ENCODE measurements around the gene NPR2.

Gene NPR2

GRCh38 chr9:35766997-35767396 is 24.4 kb upstream of the NPR2 start:
- DNase-seq, result no peak

DNA sequence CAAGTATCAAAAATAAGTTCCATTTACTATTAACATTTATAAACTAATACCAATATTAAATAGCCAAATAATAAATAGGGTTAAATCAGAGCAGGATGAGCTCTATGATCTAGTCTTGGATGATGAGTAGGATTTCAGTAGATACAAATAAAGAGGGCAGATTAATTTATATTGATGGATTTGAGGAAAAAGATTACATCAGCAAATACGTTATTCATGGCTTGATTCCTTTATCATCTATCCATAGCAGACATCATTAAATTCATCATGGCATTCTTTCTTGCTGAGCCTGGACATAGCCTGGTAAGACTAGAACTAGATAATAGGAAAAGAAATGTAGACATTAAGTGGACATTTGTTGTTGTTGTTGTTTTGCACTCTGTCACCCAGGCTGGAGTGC is 23.9 kb upstream of the NPR2 start:
- no peak for DNase-seq

DNA sequence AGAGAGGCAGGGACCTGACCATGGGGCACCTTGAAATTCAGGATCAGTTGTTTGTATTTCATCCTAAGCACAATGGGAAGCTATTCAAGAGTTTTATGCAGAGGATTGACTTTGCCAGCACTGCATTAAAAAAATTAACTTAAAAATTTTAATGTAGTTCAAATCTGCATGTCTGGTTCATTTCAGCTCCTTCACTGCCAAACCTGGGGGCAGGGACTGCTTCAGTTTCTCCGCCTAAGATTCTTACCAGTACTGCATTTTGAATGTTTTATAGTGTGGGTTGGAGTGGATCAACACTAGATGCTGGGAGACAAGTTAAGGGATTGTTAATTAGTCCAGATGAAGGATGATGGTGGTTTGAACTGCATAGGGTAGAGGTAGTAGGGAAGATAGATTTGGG is 21.6 kb upstream of the NPR2 start:
- DNase-seq, result no peak

DNA sequence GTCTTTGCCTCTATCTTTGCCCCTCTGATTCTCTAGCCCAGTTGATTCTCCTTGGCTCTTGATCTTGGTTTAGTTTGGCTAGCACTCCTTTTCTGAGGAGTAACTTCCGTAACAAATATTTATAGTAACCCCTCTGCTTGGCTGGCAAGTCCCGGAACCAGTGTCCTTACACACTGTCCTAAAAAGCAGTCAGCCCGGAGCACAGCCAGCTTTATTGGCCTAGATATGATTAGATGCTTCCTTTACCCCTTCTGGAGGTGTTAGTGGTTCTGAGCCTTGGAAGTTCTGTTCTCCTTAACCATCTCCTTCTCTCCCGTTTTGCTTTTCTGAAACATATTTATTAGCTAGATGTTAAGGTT is 20.3 kb upstream of the NPR2 start:
- DNase-seq, result no peak

DNA sequence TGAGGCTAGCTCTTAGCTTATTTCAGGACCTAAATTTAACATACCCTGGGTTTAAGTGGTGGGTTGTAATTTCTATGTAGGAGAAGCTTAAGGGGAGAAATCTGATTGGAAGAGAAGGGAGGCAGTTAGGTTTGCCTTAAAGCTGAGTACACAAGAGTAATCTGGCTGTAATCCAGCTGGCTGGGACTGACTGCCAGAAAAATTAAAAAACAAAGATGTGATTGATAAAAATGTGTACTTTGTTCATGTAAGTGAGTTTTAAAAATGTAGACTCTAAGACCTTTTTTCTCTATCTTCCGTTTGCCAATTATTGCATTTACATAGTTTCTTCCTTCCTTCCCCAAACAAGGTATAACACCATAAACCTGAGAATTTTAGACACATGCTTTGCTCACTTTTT is 19.9 kb upstream of the NPR2 start:
- DNase-seq, result no peak

DNA sequence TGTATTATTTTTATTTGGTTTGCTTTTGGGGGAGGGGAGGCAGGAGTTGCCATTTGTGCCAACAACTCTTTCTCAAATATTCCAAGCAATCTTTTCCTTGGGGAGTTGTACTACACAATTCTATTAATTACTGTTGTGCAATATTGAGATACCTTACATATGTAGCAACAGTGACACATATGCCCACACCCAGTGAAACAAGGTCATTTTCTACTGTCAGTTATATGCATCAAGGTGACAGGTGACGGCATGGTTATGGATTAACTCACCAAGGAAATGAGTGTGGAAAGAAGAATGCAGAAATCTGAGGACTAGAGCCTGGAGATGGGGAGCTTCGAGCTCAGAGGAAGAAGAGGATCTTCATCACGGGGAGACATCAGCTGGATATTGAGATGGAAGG is 19.4 kb upstream of the NPR2 start:
- DNase-seq, result no peak

DNA sequence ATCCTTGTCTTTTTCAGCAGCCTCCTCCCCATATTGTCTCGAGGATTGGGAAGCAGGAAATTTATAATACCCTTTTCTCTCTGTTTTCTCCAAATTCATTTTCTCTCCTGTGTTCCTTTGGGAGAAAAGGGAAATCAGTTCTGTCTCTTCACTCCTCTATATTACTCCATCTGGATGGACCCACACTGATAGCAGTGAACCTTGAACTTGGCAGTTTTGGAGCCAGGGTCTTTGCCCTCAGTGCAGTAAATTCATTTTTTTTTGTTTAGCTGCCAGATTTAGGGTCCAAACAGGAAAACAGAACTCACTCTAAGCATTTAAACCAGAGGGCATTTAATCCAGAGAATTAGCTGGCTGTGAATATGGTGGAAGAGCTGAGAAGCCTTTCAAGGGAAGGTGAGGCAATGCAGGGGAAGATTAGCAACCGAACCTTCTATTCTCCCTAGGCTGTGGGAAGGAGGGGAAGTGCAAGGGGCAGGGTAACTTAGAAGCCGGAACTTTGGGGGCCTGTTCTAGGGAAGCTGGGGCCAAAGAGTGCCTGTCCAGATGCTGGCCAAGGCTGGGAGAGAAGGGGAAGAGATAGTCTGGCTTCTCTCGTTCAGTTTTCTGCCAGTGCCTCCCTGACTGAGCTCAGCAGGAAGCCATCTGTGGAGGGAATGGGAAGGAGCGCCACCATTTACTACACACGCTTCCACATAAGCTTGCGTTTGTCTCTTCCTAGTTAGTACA is 16.3 kb upstream of the NPR2 start:
- no peak for DNase-seq

DNA sequence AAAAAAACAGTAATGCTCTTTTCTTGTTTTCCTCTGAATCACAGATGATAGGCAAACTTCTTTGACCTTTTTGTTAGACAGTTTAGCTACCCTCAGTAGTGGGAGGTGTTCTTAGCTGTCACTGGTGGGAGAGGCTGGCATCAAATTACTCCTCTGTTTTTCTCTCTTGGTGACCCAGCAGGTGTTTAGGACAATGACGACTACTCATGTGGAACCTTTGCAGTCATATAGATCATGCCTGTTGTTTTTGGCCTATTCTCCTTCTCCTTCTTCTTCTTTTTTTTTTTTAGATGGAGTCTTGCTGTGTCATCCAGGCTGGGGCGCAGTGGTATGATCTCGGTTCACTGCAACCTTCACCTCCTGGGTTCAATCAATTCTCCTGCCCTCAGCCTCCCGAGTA is 15.4 kb upstream of the NPR2 start:
- DNase-seq, result no peak

- no peak for DNase-seq
These were observed 12.9 kb upstream of the NPR2 start for GRCh38 chr9:35778496-35778895.

- DNase-seq, result no peak
These were observed 10.3 kb upstream of the NPR2 start for GRCh38 chr9:35781066-35781465.

GRCh38 chr9:35783418-35783817 is 8.0 kb upstream of the NPR2 start:
- no peak for DNase-seq

DNA sequence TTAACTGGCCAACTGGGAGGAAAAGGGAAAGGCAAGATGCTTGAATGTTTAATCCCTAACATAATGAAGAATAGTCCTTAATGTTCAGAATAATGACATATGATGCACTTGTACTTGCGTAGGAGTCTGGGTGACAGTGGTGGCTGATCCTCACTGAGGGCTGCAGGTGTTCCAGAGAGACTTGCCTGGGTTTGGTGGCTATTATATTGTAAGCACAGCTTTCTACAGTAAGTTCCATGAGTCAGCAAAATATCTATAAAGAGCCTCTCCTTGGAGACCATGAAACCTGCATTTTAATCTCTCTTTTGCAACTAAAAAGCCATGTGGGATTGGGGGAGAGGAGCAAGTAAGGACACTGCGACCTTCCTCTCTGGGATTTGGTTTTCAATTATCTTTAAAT is 1.9 kb upstream of the NPR2 start:
- no peak for DNase-seq

GRCh38 chr9:35790025-35790384 is 1.4 kb upstream of the NPR2 start:
- no peak for DNase-seq

DNA sequence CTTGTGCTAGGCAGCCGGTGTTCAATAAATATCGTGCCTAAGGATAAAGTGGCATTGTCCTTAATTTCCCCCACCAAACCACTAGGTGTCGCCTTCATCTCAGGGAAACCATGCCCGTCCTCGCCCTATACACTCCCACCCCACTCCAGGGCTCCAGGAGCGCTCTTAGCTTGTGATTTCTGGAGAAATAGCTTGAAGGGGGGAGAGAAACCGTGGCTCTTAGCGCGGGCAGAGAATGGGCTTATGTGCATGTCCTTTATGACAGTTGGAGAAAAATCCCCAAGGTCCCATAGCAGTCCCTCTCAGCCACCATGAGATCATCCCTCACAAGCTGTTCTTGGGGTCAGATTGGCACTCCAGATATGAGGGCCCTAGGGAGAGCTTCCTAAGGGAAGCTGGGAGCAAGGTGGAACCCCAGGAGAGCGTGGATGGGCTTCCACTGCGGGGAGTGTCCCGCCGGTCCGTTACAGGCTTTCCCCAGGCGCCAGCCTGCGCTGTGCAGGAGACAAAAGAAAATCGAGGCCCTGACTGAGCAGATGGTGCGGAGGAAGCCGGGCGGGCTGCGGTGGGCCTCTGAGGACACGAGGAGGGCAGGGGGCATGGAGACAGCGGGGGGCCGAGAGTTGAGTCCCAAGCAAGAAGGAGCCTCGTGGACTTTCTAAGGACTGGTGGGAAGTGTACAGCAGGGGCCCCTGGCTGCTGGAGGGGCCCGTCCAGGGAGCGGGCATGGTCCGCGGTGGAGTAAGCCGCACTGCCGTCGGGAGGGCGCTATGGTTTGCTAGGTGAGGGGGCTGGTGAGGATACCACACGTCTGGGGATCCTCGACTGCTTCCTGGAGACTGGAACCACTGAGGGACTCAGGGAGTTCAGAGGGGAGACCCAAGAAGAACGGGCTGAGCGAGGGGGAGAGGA is 750 bp upstream of the NPR2 start:
- DNase-seq, result peak; percentile 29

DNA sequence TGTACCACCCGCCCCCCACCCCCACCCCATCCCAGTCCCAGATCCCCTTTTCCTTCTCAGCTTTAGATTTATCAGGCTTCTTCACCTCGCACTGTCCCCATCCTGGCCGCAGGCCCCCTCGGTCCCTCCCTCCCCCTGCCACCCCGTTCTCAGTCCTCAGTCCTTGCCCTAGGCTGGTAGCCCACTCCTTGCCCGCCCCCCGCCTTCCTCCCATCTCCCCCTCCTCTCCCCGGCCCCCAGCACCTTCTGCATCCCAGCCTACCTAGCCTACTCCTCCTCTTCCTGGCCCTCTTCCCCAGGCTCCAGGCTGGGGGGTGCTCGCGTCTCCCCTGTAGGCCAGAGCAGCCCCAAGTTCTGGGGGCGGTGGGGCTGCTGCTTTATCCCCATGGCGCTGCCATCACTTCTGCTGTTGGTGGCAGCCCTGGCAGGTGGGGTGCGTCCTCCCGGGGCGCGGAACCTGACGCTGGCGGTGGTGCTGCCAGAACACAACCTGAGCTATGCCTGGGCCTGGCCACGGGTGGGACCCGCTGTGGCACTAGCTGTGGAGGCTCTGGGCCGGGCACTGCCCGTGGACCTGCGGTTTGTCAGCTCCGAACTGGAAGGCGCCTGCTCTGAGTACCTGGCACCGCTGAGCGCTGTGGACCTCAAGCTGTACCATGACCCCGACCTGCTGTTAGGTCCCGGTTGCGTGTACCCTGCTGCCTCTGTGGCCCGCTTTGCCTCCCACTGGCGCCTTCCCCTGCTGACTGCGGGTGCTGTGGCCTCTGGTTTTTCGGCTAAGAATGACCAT is 828 bp downstream of the NPR2 start:
- no peak for DNase-seq

DNA sequence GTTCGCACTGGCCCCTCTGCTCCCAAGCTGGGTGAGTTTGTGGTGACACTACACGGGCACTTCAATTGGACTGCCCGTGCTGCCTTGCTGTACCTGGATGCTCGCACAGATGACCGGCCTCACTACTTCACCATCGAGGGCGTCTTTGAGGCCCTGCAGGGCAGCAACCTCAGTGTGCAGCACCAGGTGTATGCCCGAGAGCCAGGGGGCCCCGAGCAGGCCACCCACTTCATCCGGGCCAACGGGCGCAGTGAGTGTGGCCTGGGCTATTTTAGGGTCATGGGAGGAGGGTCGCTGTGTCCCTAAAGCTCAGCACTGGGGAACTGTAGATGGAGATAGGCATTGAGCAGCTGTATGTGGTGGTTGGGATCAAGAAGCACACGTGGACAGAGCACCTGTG is 1.4 kb downstream of the NPR2 start:
- DNase-seq, result no peak

- DNase-seq, result no peak
These were observed 2.1 kb downstream of the NPR2 start for GRCh38 chr9:35793461-35793860.

GRCh38 chr9:35795695-35796094 is 4.3 kb downstream of the NPR2 start:
- DNase-seq, result no peak

DNA sequence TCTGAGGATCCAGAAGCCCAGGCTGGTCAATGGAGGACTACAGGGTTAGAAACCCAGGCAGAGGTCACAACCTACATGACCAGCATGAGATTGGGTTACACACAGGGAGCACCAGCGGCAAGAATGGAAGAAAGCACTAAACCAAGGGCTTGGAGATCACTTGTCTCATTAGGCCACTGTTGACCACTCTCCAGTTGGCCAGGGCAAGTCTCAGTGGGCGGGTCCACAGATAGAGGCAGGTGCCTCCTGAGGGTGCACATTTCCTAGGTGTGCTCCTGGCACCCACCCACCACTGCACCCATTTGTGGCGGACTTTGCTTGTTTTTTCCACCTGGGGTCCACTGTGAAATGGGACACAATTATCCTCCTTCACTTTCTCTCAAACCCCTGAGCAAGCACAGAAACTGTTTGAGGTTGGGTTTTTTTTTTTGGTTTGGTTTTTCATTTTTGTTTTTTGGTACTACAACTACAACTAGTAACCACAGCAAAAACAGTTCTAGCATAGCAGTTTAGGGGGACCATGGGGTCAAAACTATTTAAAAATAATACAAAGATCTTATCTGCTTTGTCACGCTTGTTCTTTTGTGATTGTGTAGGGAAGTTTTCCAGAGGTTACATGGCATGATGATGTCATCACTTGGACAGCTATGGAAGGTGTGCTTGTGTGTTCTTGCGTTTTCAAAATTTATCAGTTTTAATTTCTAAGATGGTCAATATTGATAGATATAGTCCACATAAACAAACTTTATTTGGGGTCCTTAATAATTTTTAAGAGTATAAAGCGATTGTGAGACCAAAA is 6.1 kb downstream of the NPR2 start:
- DNase-seq, result no peak

- no peak for DNase-seq
These were observed 7.4 kb downstream of the NPR2 start for GRCh38 chr9:35798658-35799374.

GRCh38 chr9:35800530-35800929 is 9.1 kb downstream of the NPR2 start:
- DNase-seq, result no peak
